GDM1 (cell line): ENCODE data around the gene YPEL5.
"Not testable (repeated sequence)": the region's sequence is repeated elsewhere in the genome, so short reads cannot be mapped to it uniquely, and the experiment has no call there.

ENCODE experiments used
- DNase-seq: peaks from one replicate; lab custom pipeline; 2025; lab: John Stamatoyannopoulos, UW

Gene YPEL5

GRCh38 chr2:30146337-30147195 is at the start of gene YPEL5:
Gene YPEL5 (plus strand): TSS chr2:30147007. CDS start chr2:30156652, 9,645 bp downstream.
- peak; percentile 98 for DNase-seq

DNA sequence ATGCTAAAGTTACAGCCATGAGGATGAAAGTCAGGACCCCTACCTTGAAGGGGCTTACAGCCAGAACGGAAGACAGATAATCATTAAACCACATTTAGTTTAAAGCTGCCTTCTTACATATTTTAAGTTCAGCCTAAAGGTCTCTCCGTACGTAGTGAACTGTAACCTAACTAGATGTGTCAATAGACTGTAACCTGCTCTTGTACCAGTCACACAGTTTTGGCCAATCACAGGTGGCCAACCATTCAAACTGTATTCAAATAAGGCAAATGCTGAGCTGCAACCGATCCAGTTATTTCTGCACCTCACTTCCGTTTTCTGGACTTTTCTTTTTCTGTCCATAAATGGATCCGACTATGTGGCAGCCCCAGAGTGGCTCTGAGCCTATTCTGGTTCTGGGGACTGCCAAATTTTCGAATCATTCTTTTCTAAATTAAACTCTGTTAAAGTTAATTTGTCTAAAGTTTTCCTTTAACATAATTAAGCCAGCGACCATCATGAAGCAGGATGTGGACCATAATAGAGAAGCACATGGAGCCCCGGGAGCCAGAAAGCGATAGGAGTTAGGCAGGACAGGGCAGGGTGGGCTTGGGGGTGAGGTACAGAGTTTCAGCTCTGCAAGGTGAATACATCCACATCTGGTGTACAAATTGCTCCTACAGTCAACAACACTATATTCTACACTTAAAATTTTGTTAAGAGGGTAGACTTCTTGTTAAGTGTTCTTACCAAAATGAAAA is 48.4 kb upstream of the YPEL5 start:
- DNase-seq = no peak

DNA sequence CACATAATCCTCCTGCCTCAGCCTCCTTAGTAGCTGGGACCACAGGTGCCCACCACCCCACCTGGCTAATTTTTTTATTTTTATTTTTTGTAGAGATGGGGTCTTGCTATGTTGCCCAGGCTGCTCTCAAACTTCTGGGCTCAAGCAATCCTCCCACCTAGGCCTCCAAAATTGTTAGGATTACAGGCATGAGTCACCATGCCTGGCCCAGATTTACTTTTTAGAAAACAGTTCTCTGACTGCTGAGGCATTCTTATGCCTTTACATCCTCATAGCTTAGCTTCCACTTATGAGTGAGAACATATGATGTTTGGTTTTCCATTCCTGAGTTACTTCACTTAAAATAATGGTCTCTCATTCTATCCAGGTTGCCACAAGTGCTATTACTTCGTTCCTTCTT is 47.4 kb upstream of the YPEL5 start:
- not testable (repeated sequence) for DNase-seq

- not testable (repeated sequence) for DNase-seq
These were observed 46.1 kb upstream of the YPEL5 start for GRCh38 chr2:30100691-30101090.

DNA sequence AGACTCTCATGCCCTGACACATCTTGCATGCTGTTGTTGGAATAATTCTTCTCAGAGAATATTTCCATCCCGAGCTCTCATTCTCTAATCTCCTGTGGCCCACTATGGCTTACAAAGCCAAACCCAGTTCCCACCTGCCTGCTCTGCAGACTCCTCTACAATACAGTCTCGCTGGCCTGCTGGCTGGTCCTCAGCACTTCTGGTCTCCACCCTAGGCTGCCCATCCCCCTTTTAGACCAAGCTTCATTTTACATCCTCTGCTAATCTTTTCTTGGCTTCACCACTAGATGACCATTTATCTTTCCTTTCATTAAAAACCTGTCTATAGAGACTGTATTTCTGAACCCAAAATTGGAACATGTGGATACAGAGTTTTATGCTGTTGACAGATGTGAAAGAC is 42.5 kb upstream of the YPEL5 start:
- no peak for DNase-seq

- no peak for DNase-seq
These were observed 41.3 kb upstream of the YPEL5 start for GRCh38 chr2:30105556-30105955.

GRCh38 chr2:30106543-30106942 is 40.3 kb upstream of the YPEL5 start:
- DNase-seq = no peak

- DNase-seq = no peak
These were observed 38.6 kb upstream of the YPEL5 start for GRCh38 chr2:30108192-30108591.

DNA sequence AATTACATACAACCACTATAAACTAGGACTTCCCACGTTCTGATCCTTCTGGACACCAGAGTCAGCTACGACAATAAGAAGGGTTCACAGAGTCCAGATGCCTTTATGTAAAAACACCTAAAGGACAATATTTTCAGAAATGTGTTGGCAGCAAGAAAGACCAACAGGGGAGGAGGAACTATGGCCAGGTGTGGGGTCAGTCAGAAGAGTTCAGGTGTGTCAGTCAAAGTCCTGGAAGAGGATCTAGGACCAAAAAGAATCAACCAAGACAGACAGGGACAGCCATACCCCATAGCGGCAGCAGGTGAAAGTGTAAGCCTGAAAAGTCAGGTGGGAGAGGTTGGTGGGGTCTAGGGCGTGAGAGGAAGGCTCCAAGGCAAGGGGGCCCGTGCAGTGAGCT is 38.0 kb upstream of the YPEL5 start:
- DNase-seq = no peak

DNA sequence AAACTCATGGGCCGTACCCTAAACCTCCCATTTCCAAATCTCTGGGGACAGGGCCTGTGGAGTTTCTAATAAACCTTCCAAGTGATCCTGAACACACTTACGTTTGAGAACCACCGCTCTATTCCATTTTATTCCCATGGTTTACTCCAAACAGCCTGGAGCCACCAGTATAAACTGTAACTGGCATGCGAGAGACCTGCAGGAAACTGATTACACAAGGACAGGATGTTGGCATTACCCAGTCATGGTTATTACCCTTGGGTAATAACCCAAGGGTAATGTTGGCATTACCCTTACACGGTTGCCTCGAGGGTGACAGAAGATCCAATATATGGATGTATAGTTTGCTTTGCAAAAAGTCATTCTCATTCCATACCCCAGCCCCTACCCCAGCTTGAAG is 37.0 kb upstream of the YPEL5 start:
- DNase-seq = no peak

GRCh38 chr2:30110773-30111172 is 36.0 kb upstream of the YPEL5 start:
- no peak for DNase-seq

- not testable (repeated sequence) for DNase-seq
These were observed 35.6 kb upstream of the YPEL5 start for GRCh38 chr2:30111186-30111585.

GRCh38 chr2:30112561-30112960 is 34.2 kb upstream of the YPEL5 start:
- DNase-seq = no peak

GRCh38 chr2:30113617-30114293 is 33.1 kb upstream of the YPEL5 start:
- DNase-seq = no peak

DNA sequence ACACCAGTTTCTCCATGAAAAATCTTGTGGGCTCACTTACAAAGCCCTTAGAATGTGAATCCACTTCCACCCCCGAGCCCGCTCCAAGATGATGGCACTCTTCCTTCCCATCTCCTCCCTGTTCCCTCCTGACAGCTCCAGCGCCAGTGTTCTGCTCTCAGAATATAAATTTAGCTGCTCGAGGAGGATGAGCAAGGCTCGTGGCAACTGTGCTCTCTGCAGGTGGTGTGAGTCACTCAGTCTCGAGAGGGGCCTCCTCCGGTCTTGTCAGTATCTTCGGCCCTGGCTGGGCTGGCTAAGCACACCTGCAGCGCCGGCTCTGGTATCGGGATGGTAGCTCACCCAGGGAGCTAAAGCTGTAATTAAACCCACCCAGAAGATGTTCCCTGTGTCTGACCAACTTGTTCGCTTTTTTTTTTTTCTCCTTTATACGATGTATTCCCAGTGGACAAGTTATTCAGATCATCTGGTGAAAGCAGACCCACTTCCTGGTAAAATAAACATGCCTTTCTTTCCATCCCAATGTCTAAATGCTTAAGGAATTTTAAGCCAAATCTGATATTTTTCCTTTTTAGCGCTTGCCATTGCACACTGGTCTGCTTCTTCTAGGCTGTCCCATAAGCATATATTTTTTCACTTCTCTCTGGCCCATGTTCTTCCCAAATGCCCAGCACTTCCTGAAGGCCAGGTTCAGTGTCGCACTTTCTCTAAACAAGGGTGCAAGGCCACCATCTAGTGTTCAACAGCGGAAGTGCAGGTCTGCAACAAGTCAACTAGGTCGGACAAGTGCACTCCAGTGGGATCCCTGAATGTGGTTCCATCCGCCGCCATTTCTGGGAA is 31.4 kb upstream of the YPEL5 start:
- peak; percentile 58 for DNase-seq

- no peak for DNase-seq
These were observed 30.9 kb upstream of the YPEL5 start for GRCh38 chr2:30115981-30116285.

GRCh38 chr2:30122362-30122761 is 24.4 kb upstream of the YPEL5 start:
- no peak for DNase-seq

DNA sequence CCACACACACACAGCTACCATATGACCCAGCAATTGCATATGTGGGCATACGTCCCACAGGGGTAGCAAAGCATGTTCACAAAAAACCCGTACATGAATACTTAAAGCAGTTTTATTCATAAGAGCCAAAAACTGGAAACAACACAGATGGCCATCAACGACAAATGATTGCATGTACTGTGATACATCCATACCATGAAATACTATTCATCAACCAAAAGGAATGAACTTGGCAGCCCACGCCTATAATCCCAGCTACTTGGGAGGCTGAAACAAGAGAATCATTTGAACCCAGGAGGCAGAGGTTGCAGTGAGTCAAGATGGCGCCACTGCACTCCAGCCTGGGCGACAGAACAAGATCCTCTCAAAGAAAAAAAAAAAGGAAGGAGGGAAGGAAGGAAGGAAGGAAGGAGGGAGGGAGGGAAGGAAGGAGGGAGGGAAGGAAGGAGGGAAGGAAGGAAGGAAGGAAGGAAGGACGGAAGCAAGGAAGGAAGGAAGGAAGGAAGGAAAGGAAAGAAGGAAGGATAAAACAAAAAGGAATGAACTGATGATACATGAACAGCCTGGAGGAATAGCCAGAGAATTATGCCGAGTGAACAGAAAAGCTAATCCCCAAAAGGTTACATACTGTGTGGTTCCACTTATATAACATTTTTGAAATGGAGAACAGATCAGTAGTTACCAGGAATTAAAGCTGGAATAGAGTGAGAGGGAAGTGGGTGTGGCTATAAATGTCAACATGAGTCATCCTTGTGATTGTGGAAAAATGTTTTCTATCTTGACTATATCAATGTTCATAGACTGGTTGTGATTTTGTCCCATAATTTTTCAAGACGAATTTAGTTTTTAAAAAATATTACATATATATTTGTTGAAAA is 19.6 kb upstream of the YPEL5 start:
- no peak for DNase-seq

DNA sequence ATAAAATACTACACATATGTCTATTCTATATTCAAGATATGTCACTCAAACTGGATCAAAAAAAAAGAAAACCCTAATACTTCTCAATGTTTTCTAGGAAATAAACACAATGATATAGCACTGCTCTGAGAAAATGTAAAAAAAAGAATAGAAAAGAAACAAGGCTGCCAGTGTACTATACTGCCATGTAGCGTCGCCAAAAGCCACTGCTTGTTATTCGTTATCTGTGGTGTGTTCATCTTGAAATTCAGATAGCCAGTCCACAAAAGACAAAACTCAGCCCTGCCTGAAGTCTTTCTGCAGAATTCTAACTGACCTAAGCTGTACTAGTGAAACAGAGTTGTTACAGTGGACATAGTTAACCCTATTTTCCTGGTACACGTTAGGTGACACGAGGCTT is 12.2 kb upstream of the YPEL5 start:
- no peak for DNase-seq

- no peak for DNase-seq
These were observed 11.3 kb upstream of the YPEL5 start for GRCh38 chr2:30135541-30135940.
